ENCODE results near the gene GOLGA6L10.
"Not testable (repeated sequence)": the region's sequence is repeated elsewhere in the genome, so short reads cannot be mapped to it uniquely, and the experiment has no call there.

GOLGA6L10 gene

GRCh38 chr15:82342632-82343374, 6.5 kb downstream of the GOLGA6L10 start:
- DNase-seq (ENCODE audit: low read depth), result not testable (repeated sequence)

GRCh38 chr15:82338573-82338972, 10.7 kb downstream of the GOLGA6L10 start:
- DNase-seq (ENCODE audit: low read depth), result not testable (repeated sequence)

GRCh38 chr15:82338053-82338452, 11.2 kb downstream of the GOLGA6L10 start:
- not testable (repeated sequence) for DNase-seq (ENCODE audit: low read depth)

- not testable (repeated sequence) for DNase-seq (ENCODE audit: low read depth)
Observed at GRCh38 chr15:82337051-82337450, 12.2 kb downstream of the GOLGA6L10 start.

- DNase-seq (ENCODE audit: low read depth), result not testable (repeated sequence)
Observed at GRCh38 chr15:82336180-82336647, 13.1 kb downstream of the GOLGA6L10 start.

- not testable (repeated sequence) for DNase-seq (ENCODE audit: low read depth)
Observed at GRCh38 chr15:82335006-82335405, 14.3 kb downstream of the GOLGA6L10 start.

GRCh38 chr15:82334554-82334932, 14.7 kb downstream of the GOLGA6L10 start:
- DNase-seq (ENCODE audit: low read depth), result not testable (repeated sequence)

GRCh38 chr15:82333603-82334553, 15.4 kb downstream of the GOLGA6L10 start:
- not testable (repeated sequence) for DNase-seq (ENCODE audit: low read depth)

- DNase-seq (ENCODE audit: low read depth), result not testable (repeated sequence)
Observed at GRCh38 chr15:82332711-82333602, 16.3 kb downstream of the GOLGA6L10 start.

GRCh38 chr15:82331576-82332304, 17.5 kb downstream of the GOLGA6L10 start:
- DNase-seq (ENCODE audit: low read depth), result not testable (repeated sequence)

GRCh38 chr15:82330921-82331320, 18.4 kb downstream of the GOLGA6L10 start:
- not testable (repeated sequence) for DNase-seq (ENCODE audit: low read depth)

- DNase-seq (ENCODE audit: low read depth), result not testable (repeated sequence)
Observed at GRCh38 chr15:82329039-82329438, 20.2 kb downstream of the GOLGA6L10 start.

GRCh38 chr15:82327372-82327771, 21.9 kb downstream of the GOLGA6L10 start:
- DNase-seq (ENCODE audit: low read depth), result not testable (repeated sequence)

- not testable (repeated sequence) for DNase-seq (ENCODE audit: low read depth)
Observed at GRCh38 chr15:82326896-82327295, 22.4 kb downstream of the GOLGA6L10 start.

- DNase-seq (ENCODE audit: low read depth), result not testable (repeated sequence)
Observed at GRCh38 chr15:82325646-82326045, 23.6 kb downstream of the GOLGA6L10 start.

- not testable (repeated sequence) for DNase-seq (ENCODE audit: low read depth)
Observed at GRCh38 chr15:82324831-82325230, 24.4 kb downstream of the GOLGA6L10 start.

- DNase-seq (ENCODE audit: low read depth), result not testable (repeated sequence)
Observed at GRCh38 chr15:82322488-82322887, 26.8 kb downstream of the GOLGA6L10 start.

- DNase-seq (ENCODE audit: low read depth), result not testable (repeated sequence)
Observed at GRCh38 chr15:82320861-82321260, 28.4 kb downstream of the GOLGA6L10 start.

- not testable (repeated sequence) for DNase-seq (ENCODE audit: low read depth)
Observed at GRCh38 chr15:82319522-82320278, 29.6 kb downstream of the GOLGA6L10 start.

- not testable (repeated sequence) for DNase-seq (ENCODE audit: low read depth)
Observed at GRCh38 chr15:82318281-82318680, 31.0 kb downstream of the GOLGA6L10 start.
